K562 (cell line): Measurements from ENCODE around the gene TMEM203. TPM values are rescaled to one million over a fixed set of nuclear protein-coding genes. Genes with fewer than 3 reads are reported as not detected.

ENCODE experiments used
- EP300 ChIP-seq: IDR thresholded peaks from 2 replicates; pipeline ENCODE4 v1.6.1; 2012; ENCODE audit warnings: low read length, improper control_type of control experiment
- HDGF ChIP-seq: fragments of 450-650 bp; IDR thresholded peaks from 2 replicates; pipeline ENCODE4 v1.6.1; 2016
- HNRNPLL ChIP-seq: fragments of 200-400 bp; formaldehyde crosslinking; IDR thresholded peaks from 2 replicates; pipeline ENCODE4 v1.6.1; 2017; ENCODE audit warnings: low read length, low read depth, mild to moderate bottlenecking; ENCODE audit not compliant: poor library complexity, severe bottlenecking
- MYNN ChIP-seq, 2 experiments: sonication (generic); formaldehyde crosslinking in 1 of 2; IDR thresholded peaks; 2 replicates each; pipeline versions ENCODE4 v1.5.0 to v1.6.1; 2016 to 2020; ENCODE audit warnings: antibody characterized with exemption in 1 of 2, missing genetic modification reagents in 1 of 2
- NCOA2 ChIP-seq, 2 experiments: fragments of 450-650 bp; IDR thresholded peaks; 2 replicates each; pipeline ENCODE4 v1.6.1; 2018; ENCODE audit warnings: mild to moderate bottlenecking in 2 of 2, moderate library complexity in 1 of 2; ENCODE audit not compliant: partially characterized antibody in 2 of 2
- NFIC ChIP-seq: fragments of 450-650 bp; IDR thresholded peaks from 2 replicates; pipeline ENCODE4 v1.6.1; 2017; ENCODE audit warnings: mild to moderate bottlenecking, inconsistent platforms
- NONO ChIP-seq, 2 experiments: fragments of 200-400 bp in 1 of 2; fragments of 450-650 bp in 1 of 2; formaldehyde crosslinking in 1 of 2; IDR thresholded peaks; 2 replicates each; pipeline ENCODE4 v1.6.1; 2017; ENCODE audit warnings: low read depth in 2 of 2, mild to moderate bottlenecking in 2 of 2, moderate library complexity in 2 of 2, low read length in 1 of 2
- RNF2 ChIP-seq: sonication (generic); IDR thresholded peaks from 2 replicates; pipeline ENCODE4 v1.6.1; 2016
- ZEB2 ChIP-seq: fragments of 450-650 bp; IDR thresholded peaks from 2 replicates; pipeline ENCODE4 v1.6.1; 2016
- ZNF24 ChIP-seq: fragments of 450-650 bp; IDR thresholded peaks from 2 replicates; pipeline ENCODE4 v1.6.1; 2016
- ZNF324 ChIP-seq: fragments of 250-450 bp; sonication (Bioruptor Pico); IDR thresholded peaks from 2 replicates; pipeline ENCODE4 v1.4.0; 2020; ENCODE audit warnings: mild to moderate bottlenecking
- ZNF584 ChIP-seq: fragments of 200-800 bp; sonication (Bioruptor generic); IDR thresholded peaks from 2 replicates; pipeline ENCODE4 v1.6.1; 2016; ENCODE audit warnings: low read depth, mild to moderate bottlenecking, missing genetic modification characterization, missing compliant biosample characterization
- ZNF76 ChIP-seq: fragments of 250-450 bp; sonication (Bioruptor Pico); IDR thresholded peaks from 2 replicates; pipeline ENCODE4 v1.4.0; 2020; ENCODE audit warnings: mild to moderate bottlenecking, moderate library complexity, borderline replicate concordance
- polyA plus RNA-seq, 8 experiments: library from polyadenylated mRNA; depleted of rRNA in 4 of 8; stranded (reverse) in 5 of 8; unstranded in 3 of 8; fragments of >200 nt; fragmentation: Nextera tagmentation in 2 of 8; fragmentation: Illumina TruSeq in 1 of 8; extraction: Ambion mirVana in 2 of 8; extraction: Trizol in 1 of 8; gene quantifications; 2 replicates each; pipeline versions ENCODE4 v1.2.1 to v1.2.3, GENCODE V29; 2011 to 2014; ENCODE audit warnings: inconsistent platforms in 1 of 8, missing spikeins in 1 of 8
- total RNA-seq, 7 experiments: library from RNA; depleted of rRNA in 6 of 7; stranded (reverse); fragments of >200 nt in 6 of 7; fragmentation: Illumina TruSeq in 2 of 7; extraction: Trizol in 2 of 7; gene quantifications; 2 replicates each; pipeline versions ENCODE4 v1.2.1 to v1.2.3, GENCODE V29; 2011 to 2021; ENCODE audit warnings: low replicate concordance in 1 of 7
- TF ChIP-seq, protein P1 (sequence below), 3 experiments: fragments of 200-800 bp in 1 of 3; sonication (Bioruptor generic) in 1 of 3; sonication (generic) in 1 of 3; formaldehyde crosslinking in 1 of 3; IDR thresholded peaks; 2 replicates each; pipeline versions ENCODE4 v1.6.1 to v1.8.0; 2016 to 2022; ENCODE audit warnings: mild to moderate bottlenecking in 2 of 3, missing compliant biosample characterization in 2 of 3, missing genetic modification characterization in 2 of 3, missing genetic modification reagents in 1 of 3
- TF ChIP-seq, protein P2 (sequence below): sonication (generic); formaldehyde crosslinking; IDR thresholded peaks from 2 replicates; pipeline ENCODE4 v1.8.0; 2022; ENCODE audit warnings: mild to moderate bottlenecking, low read depth, missing genetic modification reagents
- TF ChIP-seq, protein P3 (sequence below): fragments of 250-450 bp; sonication (Bioruptor Pico); IDR thresholded peaks from 2 replicates; pipeline ENCODE4 v1.8.0; 2021; ENCODE audit warnings: moderate library complexity, mild to moderate bottlenecking, inconsistent platforms
- TF ChIP-seq, protein P4 (sequence below), 2 experiments: fragments of 450-650 bp in 1 of 2; IDR thresholded peaks; 2 replicates each; pipeline ENCODE4 v1.6.1; 2011 to 2017; ENCODE audit warnings: low read depth in 2 of 2, antibody characterized with exemption in 1 of 2, borderline replicate concordance in 1 of 2, low read length in 1 of 2, mild to moderate bottlenecking in 1 of 2, mixed read lengths in 1 of 2; ENCODE audit not compliant: control insufficient read depth in 1 of 2
- TF ChIP-seq, protein P5 (sequence below): fragments of 200-800 bp; sonication (Bioruptor generic); IDR thresholded peaks from 2 replicates; pipeline ENCODE4 v1.6.1; 2017; ENCODE audit warnings: missing genetic modification characterization, missing compliant biosample characterization

The TMEM203 gene
- total and polyA plus RNA-seq, 9 of the 15 experiments (the other 6 are each of a cell fraction or from before 2014, with no cell fraction given), result 8.8 to 59.5 (median 37.6) TPM

- TF ChIP-seq, protein P1, sequence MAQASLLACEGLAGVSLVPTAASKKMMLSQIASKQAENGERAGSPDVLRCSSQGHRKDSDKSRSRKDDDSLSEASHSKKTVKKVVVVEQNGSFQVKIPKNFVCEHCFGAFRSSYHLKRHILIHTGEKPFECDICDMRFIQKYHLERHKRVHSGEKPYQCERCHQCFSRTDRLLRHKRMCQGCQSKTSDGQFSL (CRISPR knock-in tag; IDR thresholded peaks at IDR 0.05), result no peak
- TF ChIP-seq, protein P1 (tag; IDR thresholded peaks at IDR 0.05), result no peak
- TF ChIP-seq, protein P2, sequence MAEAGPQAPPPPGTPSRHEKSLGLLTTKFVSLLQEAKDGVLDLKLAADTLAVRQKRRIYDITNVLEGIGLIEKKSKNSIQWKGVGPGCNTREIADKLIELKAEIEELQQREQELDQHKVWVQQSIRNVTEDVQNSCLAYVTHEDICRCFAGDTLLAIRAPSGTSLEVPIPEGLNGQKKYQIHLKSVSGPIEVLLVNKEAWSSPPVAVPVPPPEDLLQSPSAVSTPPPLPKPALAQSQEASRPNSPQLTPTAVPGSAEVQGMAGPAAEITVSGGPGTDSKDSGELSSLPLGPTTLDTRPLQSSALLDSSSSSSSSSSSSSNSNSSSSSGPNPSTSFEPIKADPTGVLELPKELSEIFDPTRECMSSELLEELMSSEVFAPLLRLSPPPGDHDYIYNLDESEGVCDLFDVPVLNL (CRISPR knock-in tag), result no peak
- TF ChIP-seq MYNN (IDR thresholded peaks at IDR 0.05) (no peak), MYNN (CRISPR knock-in tag; IDR thresholded peaks at IDR 0.05) (no peak), NONO (IDR thresholded peaks at IDR 0.05; ENCODE audit: low read depth in 2 of 2, low read length in 1 of 2) (no peak), ZNF584 (CRISPR knock-in tag) (no peak), ZNF324 (CRISPR knock-in tag) (no peak), HNRNPLL (no peak), NCOA2 (IDR thresholded peaks at IDR 0.05; ENCODE audit: partially characterized antibody in 2 of 2) (no peak), RNF2 (no peak), NFIC (peak; percentile 26; the same call in 1 of the 2 replicates), ZEB2 (no peak), HDGF (no peak), EP300 (peak; percentile 13; the same call in 1 of the 2 replicates), ZNF76 (no peak), ZNF24 (no peak)
- TF ChIP-seq, protein P3, sequence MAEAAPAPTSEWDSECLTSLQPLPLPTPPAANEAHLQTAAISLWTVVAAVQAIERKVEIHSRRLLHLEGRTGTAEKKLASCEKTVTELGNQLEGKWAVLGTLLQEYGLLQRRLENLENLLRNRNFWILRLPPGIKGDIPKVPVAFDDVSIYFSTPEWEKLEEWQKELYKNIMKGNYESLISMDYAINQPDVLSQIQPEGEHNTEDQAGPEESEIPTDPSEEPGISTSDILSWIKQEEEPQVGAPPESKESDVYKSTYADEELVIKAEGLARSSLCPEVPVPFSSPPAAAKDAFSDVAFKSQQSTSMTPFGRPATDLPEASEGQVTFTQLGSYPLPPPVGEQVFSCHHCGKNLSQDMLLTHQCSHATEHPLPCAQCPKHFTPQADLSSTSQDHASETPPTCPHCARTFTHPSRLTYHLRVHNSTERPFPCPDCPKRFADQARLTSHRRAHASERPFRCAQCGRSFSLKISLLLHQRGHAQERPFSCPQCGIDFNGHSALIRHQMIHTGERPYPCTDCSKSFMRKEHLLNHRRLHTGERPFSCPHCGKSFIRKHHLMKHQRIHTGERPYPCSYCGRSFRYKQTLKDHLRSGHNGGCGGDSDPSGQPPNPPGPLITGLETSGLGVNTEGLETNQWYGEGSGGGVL (CRISPR knock-in tag), result no peak
- TF ChIP-seq, protein P4, sequence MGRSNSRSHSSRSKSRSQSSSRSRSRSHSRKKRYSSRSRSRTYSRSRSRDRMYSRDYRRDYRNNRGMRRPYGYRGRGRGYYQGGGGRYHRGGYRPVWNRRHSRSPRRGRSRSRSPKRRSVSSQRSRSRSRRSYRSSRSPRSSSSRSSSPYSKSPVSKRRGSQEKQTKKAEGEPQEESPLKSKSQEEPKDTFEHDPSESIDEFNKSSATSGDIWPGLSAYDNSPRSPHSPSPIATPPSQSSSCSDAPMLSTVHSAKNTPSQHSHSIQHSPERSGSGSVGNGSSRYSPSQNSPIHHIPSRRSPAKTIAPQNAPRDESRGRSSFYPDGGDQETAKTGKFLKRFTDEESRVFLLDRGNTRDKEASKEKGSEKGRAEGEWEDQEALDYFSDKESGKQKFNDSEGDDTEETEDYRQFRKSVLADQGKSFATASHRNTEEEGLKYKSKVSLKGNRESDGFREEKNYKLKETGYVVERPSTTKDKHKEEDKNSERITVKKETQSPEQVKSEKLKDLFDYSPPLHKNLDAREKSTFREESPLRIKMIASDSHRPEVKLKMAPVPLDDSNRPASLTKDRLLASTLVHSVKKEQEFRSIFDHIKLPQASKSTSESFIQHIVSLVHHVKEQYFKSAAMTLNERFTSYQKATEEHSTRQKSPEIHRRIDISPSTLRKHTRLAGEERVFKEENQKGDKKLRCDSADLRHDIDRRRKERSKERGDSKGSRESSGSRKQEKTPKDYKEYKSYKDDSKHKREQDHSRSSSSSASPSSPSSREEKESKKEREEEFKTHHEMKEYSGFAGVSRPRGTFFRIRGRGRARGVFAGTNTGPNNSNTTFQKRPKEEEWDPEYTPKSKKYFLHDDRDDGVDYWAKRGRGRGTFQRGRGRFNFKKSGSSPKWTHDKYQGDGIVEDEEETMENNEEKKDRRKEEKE (IDR thresholded peaks at IDR 0.05; ENCODE audit: borderline replicate concordance in 1 of 2, control insufficient read depth in 1 of 2, low read depth in 2 of 2, low read length in 1 of 2), result no peak
- TF ChIP-seq, protein P5, sequence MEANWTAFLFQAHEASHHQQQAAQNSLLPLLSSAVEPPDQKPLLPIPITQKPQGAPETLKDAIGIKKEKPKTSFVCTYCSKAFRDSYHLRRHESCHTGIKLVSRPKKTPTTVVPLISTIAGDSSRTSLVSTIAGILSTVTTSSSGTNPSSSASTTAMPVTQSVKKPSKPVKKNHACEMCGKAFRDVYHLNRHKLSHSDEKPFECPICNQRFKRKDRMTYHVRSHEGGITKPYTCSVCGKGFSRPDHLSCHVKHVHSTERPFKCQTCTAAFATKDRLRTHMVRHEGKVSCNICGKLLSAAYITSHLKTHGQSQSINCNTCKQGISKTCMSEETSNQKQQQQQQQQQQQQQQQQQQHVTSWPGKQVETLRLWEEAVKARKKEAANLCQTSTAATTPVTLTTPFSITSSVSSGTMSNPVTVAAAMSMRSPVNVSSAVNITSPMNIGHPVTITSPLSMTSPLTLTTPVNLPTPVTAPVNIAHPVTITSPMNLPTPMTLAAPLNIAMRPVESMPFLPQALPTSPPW (CRISPR knock-in tag), result no peak
These were observed 47.6 kb downstream of the TMEM203 start (continued) for GRCh38 chr9:137157618-137158415.
